HG02678 (cell line): ENCODE data around the gene WDR90.

Experiments used
- ATAC-seq: cut with Tn5 transposase; IDR thresholded peaks from one replicate; pipeline ENCODE4 v1.9.1; 2021; ENCODE audit warnings: mild to moderate bottlenecking, moderate library complexity; ENCODE audit not compliant: unreplicated experiment

Gene WDR90

DNA sequence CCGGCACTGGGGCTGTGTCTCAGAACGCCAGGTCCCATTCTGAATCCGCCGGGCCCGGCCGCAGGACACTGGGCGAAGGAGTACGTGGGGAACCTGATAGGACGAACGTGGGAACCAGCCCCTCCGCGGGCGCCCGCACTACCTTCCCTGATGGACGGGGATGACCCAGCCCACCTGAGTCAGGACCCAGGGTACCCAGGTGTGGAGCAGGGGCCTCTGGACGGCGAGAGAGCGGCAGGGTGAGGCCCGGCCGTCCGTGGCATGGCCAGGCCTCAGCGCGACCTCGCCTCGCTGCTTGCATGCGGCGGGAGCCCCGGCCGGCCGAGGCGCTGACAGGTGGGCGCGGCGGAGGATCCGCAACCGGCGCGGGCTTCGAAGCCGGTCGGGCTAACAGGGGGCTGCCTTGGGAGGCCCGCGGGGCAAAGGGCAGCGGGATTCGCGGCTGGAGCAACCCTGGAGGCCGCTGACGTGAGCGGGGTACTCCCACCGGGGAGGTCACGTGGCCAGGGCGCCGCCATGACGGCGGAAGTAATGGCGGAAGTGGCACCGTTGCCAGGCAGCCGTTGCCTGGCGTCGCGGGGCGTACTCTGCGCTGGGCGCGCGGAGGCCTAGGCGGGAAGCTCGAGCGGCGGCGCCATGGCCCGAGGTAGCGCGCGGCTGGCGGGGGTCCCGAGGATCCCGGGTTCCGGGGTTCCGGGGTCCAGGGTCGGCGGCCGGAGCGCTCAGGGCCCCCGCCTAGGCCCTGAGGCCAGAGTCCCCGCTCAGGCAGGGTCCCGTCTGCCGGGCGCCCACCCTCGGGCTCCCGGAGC lies at the start of gene WDR90:
Gene WDR90 (plus strand): TSS at position 585 of the 809 bp plus-strand sequence. CDS start 52 bp downstream, at position 637.
- peak; percentile 82 for ATAC-seq

DNA sequence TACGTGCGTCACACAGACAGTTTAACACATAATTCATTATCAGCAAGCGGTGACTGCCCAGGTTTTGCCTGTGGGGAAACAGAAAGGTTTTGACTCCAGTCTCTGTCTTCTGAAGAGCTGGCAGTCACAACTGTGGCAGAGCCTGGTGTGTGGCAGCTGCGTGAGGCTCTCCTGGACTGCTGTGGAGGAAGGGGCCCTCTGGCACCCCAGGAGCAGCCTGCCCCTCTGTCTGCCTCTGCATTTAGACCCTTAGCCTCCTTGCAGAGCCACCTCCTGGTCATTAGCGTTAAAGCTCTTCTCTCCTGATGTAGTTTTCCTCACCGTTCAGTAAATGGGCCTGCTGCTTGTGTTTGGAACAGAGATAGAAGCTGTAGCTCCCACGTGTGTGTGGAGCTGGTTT lies 48.4 kb upstream of the WDR90 start:
- ATAC-seq = no peak

DNA sequence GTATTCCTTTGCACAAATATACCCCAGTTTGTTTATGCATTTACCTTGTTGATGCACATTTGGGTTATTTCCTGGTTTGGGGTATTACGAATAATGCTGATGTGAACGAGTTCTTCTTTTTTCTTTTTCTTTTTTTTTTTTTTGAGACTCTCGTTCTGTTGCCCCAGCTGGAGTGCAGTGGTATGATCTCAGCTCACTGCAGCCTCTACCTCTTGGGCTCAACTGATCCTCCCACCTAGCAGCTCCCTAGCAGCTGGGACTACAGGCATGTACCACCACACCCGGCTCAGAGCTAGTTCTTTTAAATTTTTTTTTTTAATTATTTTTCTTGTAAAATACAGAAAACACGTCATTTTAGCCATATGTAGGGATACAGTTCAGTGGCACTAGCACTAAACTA lies 45.2 kb upstream of the WDR90 start:
- ATAC-seq = no peak

DNA sequence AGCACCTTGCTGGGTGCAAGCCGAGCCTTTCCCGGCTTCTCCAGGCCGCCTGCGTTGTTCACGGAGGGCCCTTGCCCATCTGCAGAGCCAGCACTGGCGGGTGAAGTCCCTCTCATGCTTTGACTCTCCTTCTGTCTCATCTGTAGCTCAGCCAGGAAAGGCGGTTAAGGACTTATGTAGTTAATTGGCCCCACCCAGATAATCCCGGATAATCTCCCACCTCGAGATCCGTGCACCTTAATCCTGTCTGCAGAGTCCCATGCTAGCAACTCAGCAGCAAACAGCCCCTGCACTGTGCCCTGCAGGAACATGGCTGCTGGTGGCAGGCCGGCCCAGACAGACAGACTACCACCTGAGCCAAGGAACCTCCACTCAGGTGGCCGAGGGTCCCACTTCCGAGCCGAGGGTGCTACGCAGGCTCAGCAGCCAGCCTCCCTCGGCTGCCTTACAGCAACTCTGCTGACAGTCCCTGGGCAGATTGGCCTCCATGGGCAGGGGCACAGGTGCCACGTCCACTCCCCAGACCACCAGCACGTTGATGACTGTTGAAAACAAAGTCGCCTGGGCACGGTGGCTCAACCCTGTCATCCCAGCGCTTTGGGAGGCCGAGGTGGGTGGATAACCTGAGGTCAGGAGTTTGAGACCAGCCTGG lies 42.4 kb upstream of the WDR90 start:
- no peak for ATAC-seq

DNA sequence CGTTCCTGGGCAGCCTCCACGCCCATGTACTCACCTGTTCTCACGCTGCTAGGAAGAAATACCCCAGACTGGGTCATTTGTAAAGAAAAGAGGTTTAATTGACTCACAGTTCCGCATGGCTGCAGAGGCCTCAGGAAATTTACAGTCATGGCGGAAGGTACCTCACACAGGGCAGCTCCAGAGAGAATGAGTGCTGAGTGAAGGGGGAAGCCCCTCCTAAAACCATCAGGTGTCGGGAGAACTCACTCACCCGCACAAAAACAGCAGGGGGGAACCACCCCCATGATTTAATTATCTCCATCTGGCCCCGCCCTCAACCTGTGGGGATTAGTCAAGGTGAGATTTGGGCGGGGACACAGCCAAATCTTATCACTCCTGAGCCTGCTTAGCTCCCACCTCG lies 41.1 kb upstream of the WDR90 start:
- ATAC-seq = no peak

DNA sequence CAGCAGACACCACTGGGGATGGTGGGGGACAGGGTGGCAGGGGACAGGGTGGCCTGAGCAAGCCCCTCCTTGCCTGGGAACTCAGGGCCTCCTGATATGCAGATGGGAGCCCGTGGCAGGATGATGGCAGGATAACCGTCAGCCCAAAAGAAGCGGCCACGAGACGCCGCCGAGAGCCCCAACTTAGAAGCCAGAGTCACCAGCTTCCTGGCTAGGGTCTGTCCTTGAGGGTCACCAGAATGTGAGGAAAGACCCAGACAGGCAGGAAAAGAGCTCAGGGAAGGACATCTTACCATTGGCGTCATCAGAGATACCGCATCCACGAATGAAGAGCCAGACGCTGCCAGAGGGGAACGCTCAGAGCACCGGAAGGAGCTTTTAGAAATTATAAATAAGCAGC lies 39.8 kb upstream of the WDR90 start:
- no peak for ATAC-seq

DNA sequence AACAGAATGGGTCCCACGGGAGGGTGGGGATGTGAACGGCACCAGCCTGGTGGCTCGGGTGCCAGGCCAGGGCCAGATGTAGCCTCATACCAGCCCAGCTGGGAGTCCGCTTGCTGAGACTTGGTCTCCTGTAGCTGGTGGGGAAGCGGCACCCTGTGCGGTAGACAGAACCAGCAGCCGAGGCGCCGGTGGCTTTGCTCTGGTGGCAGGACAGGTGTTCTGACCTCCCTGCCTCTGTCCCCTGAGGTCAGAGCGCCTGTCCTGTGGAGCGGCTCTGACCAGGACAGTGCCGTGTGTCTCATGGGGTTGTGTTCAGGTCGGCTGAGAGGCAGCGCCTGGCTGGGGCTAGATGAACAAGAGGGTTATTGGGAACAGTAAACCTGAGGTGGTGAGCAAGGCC lies 39.2 kb upstream of the WDR90 start:
- ATAC-seq = no peak

DNA sequence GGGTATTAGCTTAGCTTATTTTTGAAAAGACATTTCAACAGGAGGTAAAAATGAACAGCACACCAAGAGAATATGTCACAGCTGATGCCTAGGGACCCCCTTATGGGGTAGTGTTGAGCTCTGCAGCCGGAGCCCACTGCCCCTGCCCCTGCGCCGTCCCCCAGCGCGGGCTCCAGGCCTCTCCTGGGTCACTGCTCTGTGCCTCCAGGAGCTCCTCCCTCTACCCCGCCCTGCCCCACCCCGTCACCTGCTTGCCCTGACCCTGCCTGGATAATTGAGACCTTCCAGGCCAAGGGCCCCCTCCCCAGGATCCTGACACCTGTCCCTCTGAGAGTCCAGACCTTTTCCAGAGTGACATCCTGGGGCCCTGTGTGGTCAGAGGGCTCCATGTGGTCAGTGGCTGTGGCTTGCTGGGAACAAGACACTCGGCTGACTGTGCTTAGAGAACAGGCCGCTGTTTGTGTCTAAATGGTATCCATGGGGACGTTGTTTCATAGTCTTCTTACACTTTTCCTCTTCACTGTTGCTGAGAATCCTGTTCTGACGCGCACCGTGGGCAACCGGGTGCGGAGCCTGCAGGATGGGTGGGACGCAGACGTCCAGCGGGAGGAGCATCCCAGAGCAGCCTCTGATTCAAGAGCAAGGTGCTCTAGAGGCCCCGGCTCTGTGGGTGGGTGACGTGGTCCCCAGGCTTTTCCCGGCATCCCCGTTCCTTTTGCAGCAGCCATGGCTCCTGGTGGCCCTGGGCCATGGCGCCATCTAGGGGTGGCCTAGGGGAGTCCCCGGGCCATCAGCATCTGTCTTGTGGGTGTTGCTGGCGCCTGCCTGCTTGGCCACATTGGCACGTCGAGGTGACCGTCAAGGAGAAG lies 38.4 kb upstream of the WDR90 start:
- ATAC-seq = no peak

DNA sequence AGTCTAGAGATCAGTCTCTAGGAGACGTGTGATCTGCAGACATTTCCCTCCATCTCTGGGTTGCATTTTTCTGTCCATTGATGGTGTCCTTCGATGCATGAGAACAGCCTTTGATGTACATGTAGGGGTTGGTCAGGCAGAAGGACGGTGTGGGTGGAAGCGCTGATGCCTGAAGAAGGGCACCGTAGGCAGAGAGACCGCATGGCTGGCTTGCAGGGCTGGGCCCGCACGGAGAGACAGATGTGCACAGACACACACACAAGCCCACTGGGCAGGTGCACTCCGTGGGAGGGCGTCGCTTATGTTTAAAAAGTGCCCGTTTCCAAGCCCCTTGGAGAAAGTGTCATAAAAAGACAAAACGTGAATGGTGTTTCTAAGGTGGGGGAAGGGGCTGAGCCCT lies 34.0 kb upstream of the WDR90 start:
- ATAC-seq = no peak

DNA sequence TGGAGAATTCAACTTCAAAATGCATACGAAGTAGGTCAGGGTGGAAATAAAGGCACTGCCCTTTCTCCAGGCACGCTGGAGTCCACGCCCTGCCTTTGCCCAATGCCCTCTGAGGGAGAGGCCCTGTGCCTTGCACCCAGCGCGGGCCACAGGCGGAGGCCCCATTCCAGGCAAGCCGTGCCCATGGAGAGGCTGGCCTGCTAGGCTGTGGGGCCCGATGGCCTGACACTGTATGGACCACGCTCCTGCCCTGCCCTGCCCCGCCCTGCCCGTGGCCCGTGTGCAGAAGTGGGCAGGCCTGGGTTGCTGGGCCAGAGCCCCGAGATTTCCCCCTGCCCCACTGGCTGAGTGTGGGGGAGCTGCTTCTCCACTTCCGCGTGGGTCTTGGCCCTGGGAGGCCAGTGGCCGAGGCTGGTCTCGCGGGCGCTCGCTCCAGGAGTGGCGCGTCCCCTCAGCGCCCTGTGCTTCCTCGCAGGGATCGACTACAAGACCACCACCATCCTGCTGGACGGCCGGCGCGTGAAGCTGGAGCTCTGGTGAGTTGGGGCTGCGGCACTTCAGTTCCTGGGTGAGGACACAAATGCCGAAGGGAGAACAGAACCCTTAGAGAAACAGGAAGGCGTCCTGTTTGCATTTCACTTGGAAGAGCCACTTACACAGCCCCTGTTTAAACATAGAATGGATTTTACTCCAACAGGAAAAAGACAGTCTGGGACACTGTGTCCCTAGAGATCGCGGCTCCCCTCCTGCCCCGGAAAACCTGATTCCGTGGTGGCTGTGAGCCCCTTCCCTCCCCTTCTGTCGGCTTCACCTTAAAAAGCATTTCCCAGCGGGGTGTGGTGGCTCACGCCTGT lies 32.2 kb upstream of the WDR90 start:
- no peak for ATAC-seq

DNA sequence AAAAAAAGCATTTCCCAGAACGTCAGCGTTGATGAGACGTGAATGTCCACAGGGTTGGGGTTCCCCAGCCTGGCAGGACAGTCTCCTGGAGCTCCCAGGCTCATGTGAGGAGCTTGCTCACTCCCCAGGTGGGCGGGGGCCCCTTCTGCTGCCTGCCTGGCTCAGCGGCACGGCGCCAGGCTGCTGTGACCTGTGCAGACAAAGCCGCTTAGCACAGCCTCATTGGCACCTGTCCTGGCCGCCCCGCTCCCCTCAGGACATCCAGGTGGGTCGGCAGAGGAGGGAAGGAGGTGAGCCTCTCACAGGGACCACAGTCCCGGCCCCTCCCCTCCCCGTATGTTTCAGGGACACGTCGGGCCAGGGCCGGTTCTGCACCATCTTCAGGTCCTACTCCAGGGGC lies 31.3 kb upstream of the WDR90 start:
- no peak for ATAC-seq

DNA sequence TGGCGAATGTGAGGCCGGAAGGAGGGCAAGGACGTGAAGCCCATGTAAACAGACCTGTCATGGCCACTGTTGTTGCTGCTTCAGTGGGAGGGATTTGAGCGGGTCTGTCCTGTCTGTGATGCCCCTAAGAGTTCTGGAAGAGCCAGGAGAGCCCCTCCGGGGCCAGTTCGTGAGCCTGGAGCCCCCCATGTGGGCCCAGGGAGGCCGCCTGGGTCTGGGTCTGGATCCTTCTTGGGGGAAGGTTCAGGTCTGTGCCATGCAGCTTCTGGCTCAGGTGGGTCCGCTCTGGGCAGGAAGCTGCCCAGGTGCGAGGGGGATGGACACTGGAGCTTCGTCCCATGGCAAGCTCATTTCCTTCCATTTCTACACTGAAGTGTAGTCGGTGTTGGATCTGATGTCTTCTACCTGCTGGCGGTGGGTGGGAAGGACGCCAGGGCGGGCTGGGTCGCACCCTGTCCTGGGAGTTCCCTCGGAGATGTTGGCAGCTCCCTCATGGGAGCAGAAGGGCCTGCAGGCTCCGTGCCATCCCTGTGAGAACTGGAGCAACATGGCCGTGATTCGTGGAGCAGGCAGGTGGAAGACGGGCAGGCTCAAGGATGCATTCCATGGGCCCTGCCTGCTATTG lies 29.6 kb upstream of the WDR90 start:
- ATAC-seq = no peak

DNA sequence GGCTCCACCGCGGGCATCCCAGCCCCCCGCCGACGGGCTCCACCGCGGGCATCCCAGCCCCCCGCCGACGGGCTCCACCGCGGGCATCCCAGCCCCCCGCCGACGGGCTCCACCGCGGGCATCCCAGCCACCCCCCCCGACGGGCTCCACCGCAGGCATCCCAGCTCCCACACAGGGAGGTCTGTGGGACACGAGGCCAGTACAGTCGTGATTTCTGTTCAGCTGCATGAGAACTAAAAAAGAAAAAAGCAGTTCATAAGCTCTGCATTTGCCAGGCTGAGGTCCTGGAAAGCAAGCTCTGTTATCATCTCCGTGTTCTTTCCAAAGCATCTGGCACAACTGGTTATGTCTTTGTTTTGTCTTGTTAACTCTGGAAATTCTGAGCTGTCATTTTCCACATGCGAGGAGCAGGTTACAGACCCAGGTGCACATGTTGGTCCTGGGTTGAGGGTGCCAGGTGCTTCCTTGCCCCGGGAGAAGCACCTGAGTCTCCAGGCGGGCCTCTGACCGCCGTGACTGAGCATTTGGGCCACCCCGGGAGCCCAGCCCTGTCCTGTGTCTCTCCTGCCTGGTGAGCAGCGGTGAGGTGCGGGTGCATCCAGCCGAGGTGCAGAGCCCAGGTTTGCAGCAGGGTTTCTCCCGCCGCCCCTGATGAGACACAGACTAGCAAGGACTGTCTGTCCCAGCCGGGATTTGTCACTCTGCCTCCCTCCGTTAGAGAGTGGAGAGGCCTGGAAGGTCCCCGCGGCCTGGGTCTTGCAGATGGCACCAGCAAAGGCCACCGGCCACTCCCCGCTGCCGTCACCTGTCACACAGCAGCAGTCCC lies 28.3 kb upstream of the WDR90 start:
- no peak for ATAC-seq

DNA sequence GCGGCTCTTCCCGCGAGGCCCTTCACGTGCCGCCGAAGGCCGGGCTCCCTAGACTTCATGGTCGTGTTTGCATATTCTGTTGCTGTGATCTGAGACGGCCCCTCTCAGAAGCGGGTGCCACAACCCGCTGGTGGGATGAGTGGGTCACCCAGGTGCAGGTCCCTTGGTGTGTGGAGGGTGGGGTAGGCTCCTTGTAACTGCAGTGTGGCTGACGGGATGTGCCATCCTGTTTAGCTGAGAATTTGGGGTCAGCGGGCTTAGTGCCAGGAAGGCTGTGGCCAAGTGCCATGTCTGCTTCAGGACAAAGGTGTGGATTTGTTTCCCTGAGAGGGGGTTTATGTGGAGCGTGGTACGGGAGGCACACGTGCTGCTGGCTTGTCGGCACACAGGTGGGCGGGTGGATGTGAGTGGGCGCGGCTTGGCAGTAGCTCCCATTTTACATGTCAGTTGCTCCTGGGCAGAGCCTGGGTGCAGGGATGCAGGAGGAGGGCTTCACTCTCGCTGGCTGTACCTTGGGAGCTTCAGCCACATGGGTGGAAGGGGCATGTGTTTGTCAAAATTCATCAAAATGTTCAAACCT lies 27.5 kb upstream of the WDR90 start:
- ATAC-seq = no peak

DNA sequence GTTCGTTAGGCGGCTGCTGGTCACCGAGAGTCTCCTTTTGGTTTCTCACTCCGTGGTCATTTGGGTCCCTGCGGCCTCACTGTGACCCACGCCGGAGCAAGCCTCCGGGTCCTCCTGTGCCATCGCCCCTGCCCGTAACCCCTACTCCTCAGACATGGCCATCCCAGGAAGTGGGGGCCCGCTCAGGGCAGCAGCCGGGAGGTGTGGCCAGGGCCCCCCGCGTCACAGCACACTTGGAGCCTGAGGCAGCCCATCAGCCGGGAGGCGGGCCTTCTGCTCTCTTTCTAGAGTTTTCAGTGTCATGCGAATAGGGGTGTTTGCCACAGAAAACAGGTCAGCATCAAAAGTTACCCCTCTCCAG lies 26.3 kb upstream of the WDR90 start:
- ATAC-seq = no peak

DNA sequence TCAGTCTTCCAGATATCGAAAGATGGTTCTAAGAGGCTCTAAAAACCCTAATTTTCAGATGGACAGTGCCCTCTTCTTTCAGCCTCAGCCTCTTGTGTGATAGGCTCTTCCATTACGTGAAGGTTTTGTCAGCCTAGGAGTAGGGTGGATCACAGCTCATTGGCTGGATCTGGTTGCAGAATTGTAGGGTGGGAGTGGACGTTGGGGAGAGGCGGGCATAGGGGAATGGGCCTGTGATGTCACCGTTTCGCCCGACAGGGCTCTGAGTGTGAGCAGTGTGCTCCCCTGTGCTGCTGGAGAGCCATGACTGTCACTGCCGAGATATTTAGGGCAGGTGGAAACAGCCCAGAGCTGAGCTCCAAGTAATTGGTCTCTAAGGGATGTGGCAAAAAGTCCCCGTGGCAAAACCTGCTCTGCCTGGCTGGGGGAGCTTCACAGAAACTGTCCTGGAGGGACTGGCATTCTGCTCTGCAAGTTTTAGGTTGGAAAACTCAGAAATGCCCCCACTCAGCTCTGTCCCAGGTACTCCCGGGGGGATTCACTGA lies 24.6 kb upstream of the WDR90 start:
- ATAC-seq = no peak

DNA sequence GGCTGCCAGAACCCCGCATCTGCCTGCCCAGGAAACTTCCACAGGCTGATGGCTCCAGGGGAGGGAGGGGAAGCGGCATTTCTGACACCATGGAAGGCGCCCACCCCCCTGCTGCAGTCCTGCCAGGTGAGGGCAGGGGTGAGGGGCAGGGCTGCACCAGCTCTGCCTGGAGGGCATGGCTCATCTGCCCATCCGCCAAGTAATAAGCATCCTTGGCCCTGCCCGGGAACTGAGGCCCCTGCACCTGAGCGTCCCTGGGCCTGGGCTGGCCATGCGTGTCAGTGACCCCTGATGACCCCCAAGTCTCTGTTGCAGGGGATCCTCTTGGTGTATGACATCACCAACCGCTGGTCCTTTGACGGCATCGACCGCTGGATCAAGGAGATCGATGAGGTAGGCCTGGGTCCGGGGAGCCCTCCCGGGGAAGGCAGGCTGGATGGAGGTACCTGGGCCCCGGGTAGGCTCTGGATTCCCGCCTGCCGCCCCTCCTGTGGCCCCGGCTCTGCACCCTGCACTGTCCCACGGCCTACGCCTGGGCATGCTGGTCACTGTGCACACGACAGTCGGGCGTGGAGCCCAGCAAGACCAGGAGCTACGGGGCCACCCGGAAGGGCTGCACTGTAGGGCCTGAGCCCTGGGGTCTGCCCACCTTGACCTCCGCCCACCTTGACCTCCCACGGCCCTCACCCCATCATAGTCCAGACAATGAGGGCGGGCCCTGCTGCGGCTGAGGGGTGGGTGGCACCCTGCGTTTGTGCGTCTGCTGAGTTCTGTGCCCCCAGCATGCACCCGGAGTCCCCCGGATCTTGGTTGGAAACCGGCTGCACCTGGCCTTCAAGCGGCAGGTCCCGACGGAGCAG lies 23.8 kb upstream of the WDR90 start:
- no peak for ATAC-seq
